ENCODE measurements around the gene LRRC8C. TPM values are rescaled to one million over a fixed set of nuclear protein-coding genes. Genes with fewer than 3 reads are reported as not detected.

The LRRC8C gene
- total RNA-seq, 2 donors from 2014 or later = 9.0 to 11.5 TPM

DNA sequence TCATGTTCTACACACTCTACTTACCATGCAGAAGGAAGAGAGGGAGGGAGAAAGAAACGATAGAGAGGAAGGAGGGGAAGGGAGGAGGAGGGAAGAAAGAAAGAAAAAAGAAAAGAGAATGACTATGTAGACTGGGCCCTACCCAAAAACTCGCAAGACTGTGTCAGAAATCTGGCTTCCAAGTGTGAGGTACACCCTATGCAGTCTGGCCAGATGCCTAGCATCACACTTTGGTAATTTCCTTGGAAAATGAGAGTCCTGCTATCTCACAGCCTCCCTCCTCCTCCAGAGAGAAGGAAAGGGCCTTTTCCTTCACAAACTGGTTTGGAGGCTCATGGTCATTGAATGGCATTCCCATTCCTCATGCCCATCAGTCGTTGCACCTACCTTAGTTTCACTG is 101.5 kb downstream of the LRRC8C start:
- DNase-seq (ENCODE audit: low spot score) = no peak
- Histone ChIP-seq H3K9me3 (no peaks in the 10 kb centered on the region), H3K27ac (no peak overlapping the region), H3K4me3 (no peak overlapping the region), H3K4me1 (peaks cover 0 to 7% of the 10 kb centered on the region in 2 donors), H3K27me3 (no peaks in the 10 kb centered on the region), H3K36me3 (no peaks in the 10 kb centered on the region)
- TF ChIP-seq, protein P1, sequence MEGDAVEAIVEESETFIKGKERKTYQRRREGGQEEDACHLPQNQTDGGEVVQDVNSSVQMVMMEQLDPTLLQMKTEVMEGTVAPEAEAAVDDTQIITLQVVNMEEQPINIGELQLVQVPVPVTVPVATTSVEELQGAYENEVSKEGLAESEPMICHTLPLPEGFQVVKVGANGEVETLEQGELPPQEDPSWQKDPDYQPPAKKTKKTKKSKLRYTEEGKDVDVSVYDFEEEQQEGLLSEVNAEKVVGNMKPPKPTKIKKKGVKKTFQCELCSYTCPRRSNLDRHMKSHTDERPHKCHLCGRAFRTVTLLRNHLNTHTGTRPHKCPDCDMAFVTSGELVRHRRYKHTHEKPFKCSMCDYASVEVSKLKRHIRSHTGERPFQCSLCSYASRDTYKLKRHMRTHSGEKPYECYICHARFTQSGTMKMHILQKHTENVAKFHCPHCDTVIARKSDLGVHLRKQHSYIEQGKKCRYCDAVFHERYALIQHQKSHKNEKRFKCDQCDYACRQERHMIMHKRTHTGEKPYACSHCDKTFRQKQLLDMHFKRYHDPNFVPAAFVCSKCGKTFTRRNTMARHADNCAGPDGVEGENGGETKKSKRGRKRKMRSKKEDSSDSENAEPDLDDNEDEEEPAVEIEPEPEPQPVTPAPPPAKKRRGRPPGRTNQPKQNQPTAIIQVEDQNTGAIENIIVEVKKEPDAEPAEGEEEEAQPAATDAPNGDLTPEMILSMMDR (IDR thresholded peaks at IDR 0.05) = no peak

DNA sequence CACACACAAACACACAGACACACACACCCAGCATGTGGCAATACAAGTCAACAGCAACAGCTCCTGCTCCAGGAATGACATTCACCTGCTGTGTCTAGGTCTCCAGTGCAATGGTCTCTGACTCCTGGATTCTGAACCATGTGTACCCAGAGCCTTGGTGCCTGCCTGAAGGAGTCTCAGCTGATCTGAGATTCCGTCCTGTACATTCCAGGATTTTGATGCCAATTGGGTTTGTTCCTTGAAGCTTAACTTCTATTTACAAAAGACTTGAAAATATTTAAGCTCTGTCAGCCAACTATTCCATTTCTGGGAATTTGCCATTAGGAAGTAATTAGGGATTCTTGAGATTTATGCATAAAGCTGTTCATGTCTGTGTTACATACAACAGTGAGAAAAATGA is 102.6 kb downstream of the LRRC8C start:
- TF ChIP-seq, protein P1 (IDR thresholded peaks at IDR 0.05) = no peak
- no peak for DNase-seq (ENCODE audit: low spot score)
- peaks cover 0 to 17% of the 10 kb centered on the region in 2 donors for H3K4me1 ChIP-seq
- H3K27me3 ChIP-seq = no peaks in the 10 kb centered on the region
- H3K4me3 ChIP-seq = no peak overlapping the region
- no peaks in the 10 kb centered on the region for H3K9me3 ChIP-seq
- no peak overlapping the region for H3K27ac ChIP-seq
- no peaks in the 10 kb centered on the region for H3K36me3 ChIP-seq

DNA sequence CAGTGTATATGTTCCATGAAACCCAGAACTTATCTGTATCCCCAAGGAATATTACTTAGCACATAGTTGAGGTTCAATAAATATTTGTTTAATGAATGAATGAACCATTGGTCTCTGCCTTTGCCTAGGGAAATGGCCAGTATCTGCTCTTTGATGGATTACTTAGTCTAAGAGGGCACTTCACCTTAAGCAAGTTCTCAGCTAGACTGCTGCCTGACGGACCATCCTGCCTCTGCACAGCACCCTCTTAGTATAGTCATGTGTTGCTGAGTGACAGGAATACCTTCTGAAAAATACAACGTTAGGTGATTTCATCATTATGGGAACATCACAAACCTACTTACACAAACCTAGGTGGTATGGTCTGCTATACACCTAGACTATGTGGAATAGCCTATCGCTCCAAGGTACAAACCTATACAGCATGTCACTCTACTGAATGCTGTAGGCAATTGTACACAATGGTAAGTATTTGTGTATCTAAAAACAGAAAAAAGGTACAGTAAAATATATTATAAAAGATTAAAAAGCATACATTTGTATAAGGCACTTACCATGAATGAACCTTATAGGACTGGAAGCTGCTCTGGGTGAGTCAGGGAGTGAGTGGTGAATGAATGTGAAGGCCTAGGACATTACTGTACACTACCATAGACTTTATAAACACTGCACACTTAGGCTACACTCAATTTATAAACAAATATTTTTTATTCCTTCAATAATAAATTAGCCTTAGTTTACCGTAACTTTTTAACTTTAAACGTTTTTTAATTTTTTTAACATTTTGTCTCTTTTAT is 104.2 kb downstream of the LRRC8C start:
- no peak overlapping the region for H3K27ac ChIP-seq
- no peaks in the 10 kb centered on the region for H3K27me3 ChIP-seq
- H3K36me3 ChIP-seq = no peaks in the 10 kb centered on the region
- peaks cover 0 to 17% of the 10 kb centered on the region in 2 donors for H3K4me1 ChIP-seq
- TF ChIP-seq, protein P1 (IDR thresholded peaks at IDR 0.05) = no peak
- no peaks in the 10 kb centered on the region for H3K9me3 ChIP-seq
- no peak overlapping the region for H3K4me3 ChIP-seq
- DNase-seq (ENCODE audit: low spot score) = no peak

DNA sequence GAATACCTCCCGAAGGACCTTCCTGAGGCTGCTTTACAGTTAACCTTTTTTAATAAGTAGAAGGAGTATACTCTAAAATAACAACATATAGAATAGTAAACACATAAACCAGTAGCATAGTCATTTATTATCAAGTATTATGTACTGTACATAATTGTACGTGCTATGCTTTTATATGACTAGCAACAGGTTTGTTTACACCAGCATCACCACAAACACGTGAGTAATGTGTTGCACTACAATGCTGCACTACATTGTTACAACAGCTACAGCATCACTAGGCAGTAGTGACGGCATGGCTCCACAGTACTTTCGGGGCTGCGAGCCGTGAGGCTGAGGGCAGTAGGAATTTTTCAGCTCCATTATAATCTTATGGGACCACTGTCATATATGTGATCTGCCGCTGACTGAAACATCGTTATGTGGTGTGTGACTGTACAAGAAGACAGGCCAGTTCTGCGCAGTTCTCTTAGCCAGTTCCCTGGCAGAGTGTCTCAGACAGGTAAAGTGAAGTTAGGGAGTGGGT is 105.1 kb downstream of the LRRC8C start:
- H3K36me3 ChIP-seq = no peaks in the 10 kb centered on the region
- H3K9me3 ChIP-seq = no peaks in the 10 kb centered on the region
- DNase-seq (ENCODE audit: low spot score) = no peak
- H3K27ac ChIP-seq = no peak overlapping the region
- TF ChIP-seq, protein P1 (IDR thresholded peaks at IDR 0.05) = no peak
- H3K4me3 ChIP-seq = no peak overlapping the region
- H3K27me3 ChIP-seq = no peaks in the 10 kb centered on the region
- peaks cover 0 to 17% of the 10 kb centered on the region in 2 donors for H3K4me1 ChIP-seq

DNA sequence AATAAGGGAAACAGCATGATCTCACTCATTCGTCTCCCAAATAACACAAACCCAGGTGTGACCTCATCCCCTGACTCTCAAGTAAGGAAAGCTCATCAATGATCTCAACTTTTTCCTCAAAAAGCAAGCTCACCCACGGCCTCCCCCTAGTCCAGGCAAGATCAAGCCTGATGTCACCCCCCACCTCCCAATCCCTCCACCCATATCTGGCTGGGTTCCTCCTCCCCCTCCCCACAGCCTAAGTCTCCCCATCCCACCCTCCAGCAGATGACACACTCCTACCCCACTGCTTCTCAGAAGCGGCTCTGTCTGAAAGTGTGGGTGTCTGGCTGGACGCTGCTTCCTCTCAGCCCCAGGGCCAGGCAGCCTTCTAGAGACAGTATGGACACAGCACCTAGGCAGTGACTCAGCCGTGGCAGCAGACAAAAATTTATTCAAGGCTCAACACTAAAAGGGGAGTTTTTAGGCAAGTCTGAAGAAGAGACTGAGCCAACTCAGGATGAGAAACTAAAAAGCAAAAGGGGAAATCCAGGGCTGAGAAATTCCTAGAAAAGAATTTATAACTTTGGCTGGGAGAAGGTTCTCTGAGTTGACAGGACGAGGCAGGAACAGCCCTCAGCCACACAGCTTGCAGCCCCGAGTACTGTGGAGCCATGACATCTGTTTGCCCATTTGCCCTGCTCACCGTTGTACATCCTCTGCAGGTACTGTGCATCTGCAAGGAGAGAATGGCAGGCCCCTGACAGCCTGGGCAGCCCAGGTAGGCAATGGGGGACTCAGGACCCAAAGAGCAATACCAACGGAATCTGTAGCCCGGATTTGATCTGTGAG is 106.3 kb downstream of the LRRC8C start:
- DNase-seq (ENCODE audit: low spot score) = no peak
- Histone ChIP-seq H3K9me3 (no peaks in the 10 kb centered on the region), H3K27me3 (no peaks in the 10 kb centered on the region), H3K4me3 (no peak overlapping the region), H3K27ac (no peak overlapping the region), H3K36me3 (no peaks in the 10 kb centered on the region), H3K4me1 (peaks cover 0 to 17% of the 10 kb centered on the region in 2 donors)
- TF ChIP-seq, protein P1 (IDR thresholded peaks at IDR 0.05) = no peak
